HepG2 (cell line): ENCODE results near the gene LURAP1L. TPM values are rescaled to one million over a fixed set of nuclear protein-coding genes. Genes with fewer than 3 reads are reported as not detected.

Experiments used
- GATAD2A ChIP-seq: IDR thresholded peaks from 2 replicates; pipeline ENCODE4 v1.6.1; 2016
- ZFP36L1 ChIP-seq: sonication (generic); formaldehyde crosslinking; IDR thresholded peaks from 2 replicates; pipeline ENCODE4 v1.8.0; 2022; ENCODE audit warnings: mild to moderate bottlenecking, missing genetic modification reagents, moderate library complexity
- ZMYM2 ChIP-seq: sonication (generic); formaldehyde crosslinking; IDR thresholded peaks from 2 replicates; pipeline ENCODE4 v1.8.0; 2022; ENCODE audit warnings: mild to moderate bottlenecking, missing genetic modification reagents
- ZNF484 ChIP-seq: sonication (generic); formaldehyde crosslinking; IDR thresholded peaks from 2 replicates; pipeline ENCODE4 v1.5.1; 2020; ENCODE audit warnings: mild to moderate bottlenecking, low read depth, missing genetic modification reagents, borderline replicate concordance
- polyA plus RNA-seq, 8 experiments: library from polyadenylated mRNA; depleted of rRNA in 3 of 8; stranded (reverse) in 7 of 8; unstranded in 1 of 8; fragments of >200 nt; fragmentation: Illumina TruSeq in 4 of 8; extraction: Trizol in 4 of 8; gene quantifications; 2 replicates each; pipeline versions ENCODE4 v1.2.1 to v1.2.3, GENCODE V29; 2011 to 2016; ENCODE audit warnings: low read depth in 4 of 8, missing spikeins in 1 of 8, mixed read lengths in 1 of 8; ENCODE audit not compliant: insufficient read depth in 1 of 8
- total RNA-seq, 5 experiments: library from RNA; depleted of rRNA; stranded (reverse); fragments of >200 nt; fragmentation: Illumina TruSeq; extraction: Trizol; gene quantifications; 2 replicates each; pipeline ENCODE4 v1.2.3, GENCODE V29; 2016; ENCODE audit warnings: low read depth in 1 of 5
- TF ChIP-seq, protein P1 (sequence below): sonication (generic); formaldehyde crosslinking; IDR thresholded peaks from 2 replicates; pipeline ENCODE4 v1.5.0; 2020; ENCODE audit warnings: mild to moderate bottlenecking, missing genetic modification reagents, borderline replicate concordance
- TF ChIP-seq, protein P2 (sequence below): sonication (generic); formaldehyde crosslinking; IDR thresholded peaks from 2 replicates; pipeline ENCODE4 v1.4.0; 2020; ENCODE audit warnings: mild to moderate bottlenecking, missing genetic modification reagents
- TF ChIP-seq, protein P3 (sequence below): sonication (generic); formaldehyde crosslinking; IDR thresholded peaks from 2 replicates; pipeline ENCODE4 v1.5.1; 2020; ENCODE audit warnings: mild to moderate bottlenecking, missing genetic modification reagents, borderline replicate concordance
- TF ChIP-seq, protein P4 (sequence below): sonication (generic); formaldehyde crosslinking; IDR thresholded peaks from 2 replicates; pipeline ENCODE4 v1.5.1; 2020; ENCODE audit warnings: missing genetic modification reagents, mild to moderate bottlenecking, borderline replicate concordance

LURAP1L gene
- total and polyA plus RNA-seq, 2 of the 13 experiments (the other 11 are each of a cell fraction or from before 2014, with no cell fraction given) = 6.7 to 16.6 TPM

DNA sequence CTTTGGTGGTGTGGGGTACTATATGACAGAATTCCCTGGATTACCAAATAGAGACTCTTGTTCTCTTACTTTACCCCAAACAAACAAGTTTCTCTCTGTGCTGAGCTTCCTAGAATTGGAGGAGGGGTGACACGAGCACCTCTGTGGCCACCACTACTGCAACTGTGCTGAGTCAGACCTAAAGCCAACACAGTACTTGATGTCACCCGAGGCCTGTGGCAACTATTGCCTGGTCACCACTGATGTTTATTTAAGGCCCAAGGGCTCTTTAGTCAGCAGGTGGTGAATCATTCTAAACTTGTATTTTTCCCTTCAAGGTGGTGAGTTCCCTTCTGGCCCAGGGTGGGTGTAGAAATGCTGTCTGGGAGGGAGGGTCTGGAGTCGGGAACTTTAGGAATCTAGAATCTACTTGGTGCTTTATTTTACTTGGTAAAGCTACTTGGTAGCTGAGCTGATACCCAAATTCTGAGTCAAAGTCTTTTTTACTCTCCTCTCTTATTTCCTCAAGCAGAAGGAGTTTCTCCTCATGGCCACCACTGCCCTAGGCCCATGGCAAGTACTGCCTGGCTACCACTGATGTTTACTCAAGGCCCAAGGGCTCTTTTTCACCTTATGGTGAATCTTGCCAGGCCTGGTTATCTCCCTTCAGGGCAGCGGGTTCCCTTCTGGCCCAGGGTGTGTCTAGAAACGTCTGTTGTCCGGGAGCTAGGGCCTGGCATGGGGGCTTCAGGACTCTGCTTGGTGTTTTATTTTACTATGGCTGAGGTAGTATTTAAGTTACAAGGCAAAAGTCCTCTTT, 9.8 kb downstream of the LURAP1L start (continued):
- TF ChIP-seq, protein P1, sequence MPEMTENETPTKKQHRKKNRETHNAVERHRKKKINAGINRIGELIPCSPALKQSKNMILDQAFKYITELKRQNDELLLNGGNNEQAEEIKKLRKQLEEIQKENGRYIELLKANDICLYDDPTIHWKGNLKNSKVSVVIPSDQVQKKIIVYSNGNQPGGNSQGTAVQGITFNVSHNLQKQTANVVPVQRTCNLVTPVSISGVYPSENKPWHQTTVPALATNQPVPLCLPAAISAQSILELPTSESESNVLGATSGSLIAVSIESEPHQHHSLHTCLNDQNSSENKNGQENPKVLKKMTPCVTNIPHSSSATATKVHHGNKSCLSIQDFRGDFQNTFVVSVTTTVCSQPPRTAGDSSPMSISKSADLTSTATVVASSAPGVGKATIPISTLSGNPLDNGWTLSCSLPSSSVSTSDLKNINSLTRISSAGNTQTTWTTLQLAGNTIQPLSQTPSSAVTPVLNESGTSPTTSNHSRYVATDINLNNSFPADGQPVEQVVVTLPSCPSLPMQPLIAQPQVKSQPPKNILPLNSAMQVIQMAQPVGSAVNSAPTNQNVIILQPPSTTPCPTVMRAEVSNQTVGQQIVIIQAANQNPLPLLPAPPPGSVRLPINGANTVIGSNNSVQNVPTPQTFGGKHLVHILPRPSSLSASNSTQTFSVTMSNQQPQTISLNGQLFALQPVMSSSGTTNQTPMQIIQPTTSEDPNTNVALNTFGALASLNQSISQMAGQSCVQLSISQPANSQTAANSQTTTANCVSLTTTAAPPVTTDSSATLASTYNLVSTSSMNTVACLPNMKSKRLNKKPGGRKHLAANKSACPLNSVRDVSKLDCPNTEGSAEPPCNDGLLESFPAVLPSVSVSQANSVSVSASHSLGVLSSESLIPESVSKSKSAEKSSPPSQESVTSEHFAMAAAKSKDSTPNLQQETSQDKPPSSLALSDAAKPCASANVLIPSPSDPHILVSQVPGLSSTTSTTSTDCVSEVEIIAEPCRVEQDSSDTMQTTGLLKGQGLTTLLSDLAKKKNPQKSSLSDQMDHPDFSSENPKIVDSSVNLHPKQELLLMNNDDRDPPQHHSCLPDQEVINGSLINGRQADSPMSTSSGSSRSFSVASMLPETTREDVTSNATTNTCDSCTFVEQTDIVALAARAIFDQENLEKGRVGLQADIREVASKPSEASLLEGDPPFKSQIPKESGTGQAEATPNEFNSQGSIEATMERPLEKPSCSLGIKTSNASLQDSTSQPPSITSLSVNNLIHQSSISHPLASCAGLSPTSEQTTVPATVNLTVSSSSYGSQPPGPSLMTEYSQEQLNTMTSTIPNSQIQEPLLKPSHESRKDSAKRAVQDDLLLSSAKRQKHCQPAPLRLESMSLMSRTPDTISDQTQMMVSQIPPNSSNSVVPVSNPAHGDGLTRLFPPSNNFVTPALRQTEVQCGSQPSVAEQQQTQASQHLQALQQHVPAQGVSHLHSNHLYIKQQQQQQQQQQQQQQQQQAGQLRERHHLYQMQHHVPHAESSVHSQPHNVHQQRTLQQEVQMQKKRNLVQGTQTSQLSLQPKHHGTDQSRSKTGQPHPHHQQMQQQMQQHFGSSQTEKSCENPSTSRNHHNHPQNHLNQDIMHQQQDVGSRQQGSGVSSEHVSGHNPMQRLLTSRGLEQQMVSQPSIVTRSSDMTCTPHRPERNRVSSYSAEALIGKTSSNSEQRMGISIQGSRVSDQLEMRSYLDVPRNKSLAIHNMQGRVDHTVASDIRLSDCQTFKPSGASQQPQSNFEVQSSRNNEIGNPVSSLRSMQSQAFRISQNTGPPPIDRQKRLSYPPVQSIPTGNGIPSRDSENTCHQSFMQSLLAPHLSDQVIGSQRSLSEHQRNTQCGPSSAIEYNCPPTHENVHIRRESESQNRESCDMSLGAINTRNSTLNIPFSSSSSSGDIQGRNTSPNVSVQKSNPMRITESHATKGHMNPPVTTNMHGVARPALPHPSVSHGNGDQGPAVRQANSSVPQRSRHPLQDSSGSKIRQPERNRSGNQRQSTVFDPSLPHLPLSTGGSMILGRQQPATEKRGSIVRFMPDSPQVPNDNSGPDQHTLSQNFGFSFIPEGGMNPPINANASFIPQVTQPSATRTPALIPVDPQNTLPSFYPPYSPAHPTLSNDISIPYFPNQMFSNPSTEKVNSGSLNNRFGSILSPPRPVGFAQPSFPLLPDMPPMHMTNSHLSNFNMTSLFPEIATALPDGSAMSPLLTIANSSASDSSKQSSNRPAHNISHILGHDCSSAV (CRISPR knock-in tag) = no peak
- TF ChIP-seq GATAD2A = peak; percentile 89
- no peak for TF ChIP-seq ZNF484 (CRISPR knock-in tag)
- TF ChIP-seq, protein P2, sequence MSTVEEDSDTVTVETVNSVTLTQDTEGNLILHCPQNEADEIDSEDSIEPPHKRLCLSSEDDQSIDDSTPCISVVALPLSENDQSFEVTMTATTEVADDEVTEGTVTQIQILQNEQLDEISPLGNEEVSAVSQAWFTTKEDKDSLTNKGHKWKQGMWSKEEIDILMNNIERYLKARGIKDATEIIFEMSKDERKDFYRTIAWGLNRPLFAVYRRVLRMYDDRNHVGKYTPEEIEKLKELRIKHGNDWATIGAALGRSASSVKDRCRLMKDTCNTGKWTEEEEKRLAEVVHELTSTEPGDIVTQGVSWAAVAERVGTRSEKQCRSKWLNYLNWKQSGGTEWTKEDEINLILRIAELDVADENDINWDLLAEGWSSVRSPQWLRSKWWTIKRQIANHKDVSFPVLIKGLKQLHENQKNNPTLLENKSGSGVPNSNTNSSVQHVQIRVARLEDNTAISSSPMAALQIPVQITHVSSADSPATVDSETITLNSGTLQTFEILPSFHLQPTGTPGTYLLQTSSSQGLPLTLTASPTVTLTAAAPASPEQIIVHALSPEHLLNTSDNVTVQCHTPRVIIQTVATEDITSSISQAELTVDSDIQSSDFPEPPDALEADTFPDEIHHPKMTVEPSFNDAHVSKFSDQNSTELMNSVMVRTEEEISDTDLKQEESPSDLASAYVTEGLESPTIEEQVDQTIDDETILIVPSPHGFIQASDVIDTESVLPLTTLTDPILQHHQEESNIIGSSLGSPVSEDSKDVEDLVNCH = no peak
- no peak for TF ChIP-seq ZMYM2 (CRISPR knock-in tag)
- TF ChIP-seq, protein P3, sequence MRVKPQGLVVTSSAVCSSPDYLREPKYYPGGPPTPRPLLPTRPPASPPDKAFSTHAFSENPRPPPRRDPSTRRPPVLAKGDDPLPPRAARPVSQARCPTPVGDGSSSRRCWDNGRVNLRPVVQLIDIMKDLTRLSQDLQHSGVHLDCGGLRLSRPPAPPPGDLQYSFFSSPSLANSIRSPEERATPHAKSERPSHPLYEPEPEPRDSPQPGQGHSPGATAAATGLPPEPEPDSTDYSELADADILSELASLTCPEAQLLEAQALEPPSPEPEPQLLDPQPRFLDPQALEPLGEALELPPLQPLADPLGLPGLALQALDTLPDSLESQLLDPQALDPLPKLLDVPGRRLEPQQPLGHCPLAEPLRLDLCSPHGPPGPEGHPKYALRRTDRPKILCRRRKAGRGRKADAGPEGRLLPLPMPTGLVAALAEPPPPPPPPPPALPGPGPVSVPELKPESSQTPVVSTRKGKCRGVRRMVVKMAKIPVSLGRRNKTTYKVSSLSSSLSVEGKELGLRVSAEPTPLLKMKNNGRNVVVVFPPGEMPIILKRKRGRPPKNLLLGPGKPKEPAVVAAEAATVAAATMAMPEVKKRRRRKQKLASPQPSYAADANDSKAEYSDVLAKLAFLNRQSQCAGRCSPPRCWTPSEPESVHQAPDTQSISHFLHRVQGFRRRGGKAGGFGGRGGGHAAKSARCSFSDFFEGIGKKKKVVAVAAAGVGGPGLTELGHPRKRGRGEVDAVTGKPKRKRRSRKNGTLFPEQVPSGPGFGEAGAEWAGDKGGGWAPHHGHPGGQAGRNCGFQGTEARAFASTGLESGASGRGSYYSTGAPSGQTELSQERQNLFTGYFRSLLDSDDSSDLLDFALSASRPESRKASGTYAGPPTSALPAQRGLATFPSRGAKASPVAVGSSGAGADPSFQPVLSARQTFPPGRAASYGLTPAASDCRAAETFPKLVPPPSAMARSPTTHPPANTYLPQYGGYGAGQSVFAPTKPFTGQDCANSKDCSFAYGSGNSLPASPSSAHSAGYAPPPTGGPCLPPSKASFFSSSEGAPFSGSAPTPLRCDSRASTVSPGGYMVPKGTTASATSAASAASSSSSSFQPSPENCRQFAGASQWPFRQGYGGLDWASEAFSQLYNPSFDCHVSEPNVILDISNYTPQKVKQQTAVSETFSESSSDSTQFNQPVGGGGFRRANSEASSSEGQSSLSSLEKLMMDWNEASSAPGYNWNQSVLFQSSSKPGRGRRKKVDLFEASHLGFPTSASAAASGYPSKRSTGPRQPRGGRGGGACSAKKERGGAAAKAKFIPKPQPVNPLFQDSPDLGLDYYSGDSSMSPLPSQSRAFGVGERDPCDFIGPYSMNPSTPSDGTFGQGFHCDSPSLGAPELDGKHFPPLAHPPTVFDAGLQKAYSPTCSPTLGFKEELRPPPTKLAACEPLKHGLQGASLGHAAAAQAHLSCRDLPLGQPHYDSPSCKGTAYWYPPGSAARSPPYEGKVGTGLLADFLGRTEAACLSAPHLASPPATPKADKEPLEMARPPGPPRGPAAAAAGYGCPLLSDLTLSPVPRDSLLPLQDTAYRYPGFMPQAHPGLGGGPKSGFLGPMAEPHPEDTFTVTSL (CRISPR knock-in tag) = peak; percentile 67
- peak; percentile 62; the same call in 1 of the 2 replicates for TF ChIP-seq ZFP36L1 (CRISPR knock-in tag)
- TF ChIP-seq, protein P4, sequence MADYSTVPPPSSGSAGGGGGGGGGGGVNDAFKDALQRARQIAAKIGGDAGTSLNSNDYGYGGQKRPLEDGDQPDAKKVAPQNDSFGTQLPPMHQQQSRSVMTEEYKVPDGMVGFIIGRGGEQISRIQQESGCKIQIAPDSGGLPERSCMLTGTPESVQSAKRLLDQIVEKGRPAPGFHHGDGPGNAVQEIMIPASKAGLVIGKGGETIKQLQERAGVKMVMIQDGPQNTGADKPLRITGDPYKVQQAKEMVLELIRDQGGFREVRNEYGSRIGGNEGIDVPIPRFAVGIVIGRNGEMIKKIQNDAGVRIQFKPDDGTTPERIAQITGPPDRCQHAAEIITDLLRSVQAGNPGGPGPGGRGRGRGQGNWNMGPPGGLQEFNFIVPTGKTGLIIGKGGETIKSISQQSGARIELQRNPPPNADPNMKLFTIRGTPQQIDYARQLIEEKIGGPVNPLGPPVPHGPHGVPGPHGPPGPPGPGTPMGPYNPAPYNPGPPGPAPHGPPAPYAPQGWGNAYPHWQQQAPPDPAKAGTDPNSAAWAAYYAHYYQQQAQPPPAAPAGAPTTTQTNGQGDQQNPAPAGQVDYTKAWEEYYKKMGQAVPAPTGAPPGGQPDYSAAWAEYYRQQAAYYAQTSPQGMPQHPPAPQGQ (CRISPR knock-in tag) = no peak
